Measurements from ENCODE around the gene STAT5B.
A peak's percentile ranks its signal among the peaks of the same experiment; 100 is the strongest.
"Not testable (repeated sequence)": the region's sequence is repeated elsewhere in the genome, so short reads cannot be mapped to it uniquely, and the experiment has no call there.

The STAT5B gene

DNA sequence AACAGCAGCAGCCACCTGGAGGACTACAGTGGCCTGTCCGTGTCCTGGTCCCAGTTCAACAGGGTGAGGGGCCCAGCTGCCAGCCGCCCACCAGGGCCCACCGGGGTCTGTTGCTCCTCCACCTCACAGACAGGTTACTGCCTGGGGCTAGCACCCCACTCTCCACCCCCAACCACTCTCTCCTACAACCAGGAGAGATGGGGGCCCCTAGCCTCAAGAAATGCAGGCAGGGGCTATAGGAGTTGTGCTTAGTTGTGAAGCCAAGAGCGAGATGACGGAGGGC lies 30.1 kb upstream of the STAT5B start:
- no peak for DNase-seq (ENCODE audit: low read depth in 2 of 2, low spot score in 1 of 2)

DNA sequence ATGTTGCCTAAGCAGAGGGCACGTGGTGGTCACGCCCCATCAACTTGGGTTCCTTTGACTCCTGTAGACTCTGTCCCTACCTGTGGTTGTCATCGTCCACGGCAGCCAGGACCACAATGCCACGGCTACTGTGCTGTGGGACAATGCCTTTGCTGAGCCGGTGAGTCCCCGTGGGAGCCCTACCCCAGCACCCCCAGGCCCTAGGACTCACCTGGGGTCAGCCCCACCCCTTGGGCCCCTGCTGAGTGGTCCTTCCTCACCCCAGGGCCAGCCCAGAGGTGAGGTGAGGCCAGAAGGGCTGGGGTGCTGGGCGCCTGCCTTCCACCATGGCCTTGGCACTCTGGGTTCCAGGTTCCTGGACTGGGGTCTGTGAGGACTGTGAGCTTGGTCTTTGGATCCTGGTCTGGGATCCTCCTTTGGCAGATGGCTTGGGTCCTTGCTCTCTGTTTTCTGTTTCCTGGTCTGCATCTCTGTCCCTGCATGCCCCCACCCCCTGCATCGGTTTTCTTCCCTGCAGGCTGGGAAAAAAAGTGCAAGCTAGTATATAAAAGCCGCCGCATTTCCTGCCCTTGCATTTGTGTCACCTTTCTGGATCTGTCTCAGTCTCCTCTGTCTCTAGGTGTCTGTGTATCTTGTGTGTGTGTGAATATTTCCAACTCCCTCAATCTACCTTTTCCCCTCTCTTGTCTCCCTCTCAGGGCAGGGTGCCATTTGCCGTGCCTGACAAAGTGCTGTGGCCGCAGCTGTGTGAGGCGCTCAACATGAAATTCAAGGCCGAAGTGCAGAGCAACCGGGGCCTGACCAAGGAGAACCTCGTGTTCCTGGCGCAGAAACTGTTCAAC lies 29.6 kb upstream of the STAT5B start:
- no peak for DNase-seq (ENCODE audit: low read depth in 2 of 2, low spot score in 1 of 2)

DNA sequence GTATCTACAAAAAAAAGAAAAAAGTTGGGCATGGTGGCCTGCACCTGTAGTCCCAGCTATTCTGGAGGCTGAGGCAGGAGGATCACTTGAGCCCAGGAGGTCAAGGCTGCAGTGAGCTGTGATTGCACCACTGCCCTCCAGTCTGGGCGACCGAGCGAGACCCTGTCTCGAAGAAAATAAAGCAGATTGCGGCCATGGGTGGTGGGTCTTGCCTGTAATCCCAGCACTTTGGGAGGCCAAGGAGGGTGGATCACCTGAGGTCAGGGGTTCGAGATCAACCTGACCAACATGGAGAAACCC lies 28.8 kb upstream of the STAT5B start:
- not testable (repeated sequence) for DNase-seq (ENCODE audit: low read depth in 2 of 2, low spot score in 1 of 2)

DNA sequence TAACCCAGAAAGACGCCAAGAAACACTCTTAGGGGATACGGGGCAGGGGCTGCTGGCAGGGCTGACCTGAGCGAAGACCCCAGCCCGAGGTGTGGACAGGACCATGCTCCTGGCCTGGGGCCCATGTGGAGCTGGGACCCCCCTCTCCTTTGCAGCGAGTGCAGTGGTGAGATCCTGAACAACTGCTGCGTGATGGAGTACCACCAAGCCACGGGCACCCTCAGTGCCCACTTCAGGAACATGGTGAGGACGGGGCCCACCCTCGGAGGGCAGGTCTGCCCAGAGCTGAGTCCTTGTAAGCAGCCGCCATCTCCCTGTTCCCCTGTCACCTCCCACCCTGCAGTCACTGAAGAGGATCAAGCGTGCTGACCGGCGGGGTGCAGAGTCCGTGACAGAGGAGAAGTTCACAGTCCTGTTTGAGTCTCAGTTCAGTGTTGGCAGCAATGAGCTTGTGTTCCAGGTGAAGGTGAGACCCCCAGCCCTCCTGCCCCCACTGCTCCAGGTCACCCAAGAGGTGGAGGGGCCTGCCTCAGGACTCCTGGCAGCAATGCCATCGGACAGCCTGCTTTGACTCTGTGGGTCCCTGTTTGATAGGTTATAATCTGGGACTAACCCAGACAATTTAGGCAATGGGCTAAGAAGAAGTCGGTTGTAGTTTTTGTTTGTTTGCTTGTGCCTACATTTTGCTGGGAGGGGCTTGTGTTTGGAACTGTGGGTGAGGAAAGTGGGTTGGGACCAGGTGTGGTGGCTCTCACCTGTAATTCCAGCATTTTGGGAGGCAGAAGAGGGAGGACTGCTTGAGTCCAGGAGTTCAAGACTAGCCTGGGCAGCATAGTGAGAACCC lies 28.2 kb upstream of the STAT5B start:
- no peak for DNase-seq (ENCODE audit: low read depth in 2 of 2, low spot score in 1 of 2)

DNA sequence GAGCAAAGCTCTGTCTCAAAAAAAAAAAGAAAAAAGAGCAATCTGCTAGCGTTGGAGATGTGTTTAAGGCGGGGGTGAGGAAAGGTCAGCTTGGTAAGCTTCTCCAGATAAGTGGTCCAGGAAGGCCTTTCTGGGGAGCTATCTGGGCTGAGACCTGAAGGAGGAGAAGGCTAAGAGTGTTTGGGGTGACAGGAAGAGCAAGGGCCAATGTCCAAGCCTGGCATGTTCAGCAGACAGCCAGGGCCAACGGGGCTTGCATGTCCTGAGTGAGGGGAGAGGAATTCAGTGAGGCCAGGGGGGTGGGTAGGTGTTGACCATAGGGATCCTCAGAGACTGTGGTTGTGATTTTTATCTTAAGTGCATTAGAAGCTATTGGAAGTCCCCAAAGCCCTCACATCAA lies 27.5 kb upstream of the STAT5B start:
- no peak for DNase-seq (ENCODE audit: low read depth in 2 of 2, low spot score in 1 of 2)

DNA sequence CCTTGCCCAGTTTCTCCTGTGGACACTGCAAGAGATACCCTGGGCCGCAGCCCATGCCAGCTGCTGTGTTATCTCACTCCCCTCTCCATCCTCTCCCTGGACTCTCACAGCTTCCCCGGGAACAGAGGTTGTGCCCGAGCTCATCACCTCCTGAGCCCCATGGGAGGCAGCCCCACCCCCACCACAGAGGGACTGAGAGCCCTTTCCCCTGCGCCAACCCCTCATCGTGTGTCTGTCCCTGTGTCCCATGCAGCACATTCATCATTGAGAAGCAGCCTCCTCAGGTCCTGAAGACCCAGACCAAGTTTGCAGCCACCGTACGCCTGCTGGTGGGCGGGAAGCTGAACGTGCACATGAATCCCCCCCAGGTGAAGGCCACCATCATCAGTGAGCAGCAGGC lies 24.8 kb upstream of the STAT5B start:
- no peak for DNase-seq (ENCODE audit: low read depth in 2 of 2, low spot score in 1 of 2)

DNA sequence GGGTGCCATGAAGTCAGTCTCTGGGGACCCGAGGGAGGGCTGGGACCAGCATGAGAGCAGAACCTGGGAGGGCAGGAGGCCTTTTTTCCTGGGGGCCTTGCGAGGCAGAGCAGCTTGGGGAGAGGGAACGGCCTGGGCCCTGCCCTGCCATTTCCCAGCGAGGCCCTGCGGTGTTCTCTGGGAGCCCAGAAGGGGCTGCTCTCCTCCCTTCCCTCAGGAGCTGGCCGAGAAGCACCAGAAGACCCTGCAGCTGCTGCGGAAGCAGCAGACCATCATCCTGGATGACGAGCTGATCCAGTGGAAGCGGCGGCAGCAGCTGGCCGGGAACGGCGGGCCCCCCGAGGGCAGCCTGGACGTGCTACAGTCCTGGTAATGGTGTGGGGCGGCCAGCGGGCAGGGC lies 23.7 kb upstream of the STAT5B start:
- DNase-seq (ENCODE audit: low read depth in 2 of 2, low spot score in 1 of 2): not testable (repeated sequence)

DNA sequence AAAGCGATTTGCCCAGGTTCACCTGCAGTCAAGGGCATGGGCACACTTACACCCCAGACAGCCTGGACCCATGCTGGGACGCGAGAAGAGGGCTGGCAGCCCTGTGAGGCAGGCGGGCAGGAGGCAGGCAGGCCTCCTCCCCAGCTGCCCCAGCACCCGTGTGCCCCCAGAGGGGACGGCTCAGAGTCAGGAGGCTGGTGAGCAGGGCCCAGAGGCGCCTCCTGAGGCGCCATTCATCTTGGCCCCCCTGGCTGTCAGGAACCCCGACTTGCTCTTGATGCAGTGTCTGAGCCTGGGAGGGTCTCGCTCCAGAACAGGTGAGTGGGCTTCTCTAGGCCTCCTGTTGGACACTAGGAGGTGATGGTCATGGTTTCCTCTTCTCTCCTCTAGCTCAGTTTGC lies 23.2 kb upstream of the STAT5B start:
- not testable (repeated sequence) for DNase-seq (ENCODE audit: low read depth in 2 of 2, low spot score in 1 of 2)

DNA sequence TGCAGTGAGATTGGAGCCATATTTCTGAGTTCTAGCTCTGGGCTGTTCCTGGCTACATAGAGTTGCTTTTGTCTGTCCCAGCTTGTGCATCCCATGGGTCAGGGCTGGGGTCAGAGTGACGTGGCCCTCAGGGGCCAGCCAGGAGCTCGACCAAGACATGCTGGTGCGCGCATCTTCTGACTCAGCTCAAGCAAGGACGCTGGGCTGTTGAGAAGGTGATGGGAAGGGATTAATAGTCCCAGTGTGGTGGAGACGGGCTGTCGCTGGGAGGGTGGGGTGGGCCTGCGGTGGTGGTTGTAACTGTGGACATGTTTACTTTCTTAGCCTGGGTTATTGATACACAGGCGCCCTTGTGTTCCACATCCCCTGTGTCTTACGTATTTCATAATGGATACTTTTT lies 21.6 kb upstream of the STAT5B start:
- not testable (repeated sequence) for DNase-seq (ENCODE audit: low read depth in 2 of 2, low spot score in 1 of 2)

DNA sequence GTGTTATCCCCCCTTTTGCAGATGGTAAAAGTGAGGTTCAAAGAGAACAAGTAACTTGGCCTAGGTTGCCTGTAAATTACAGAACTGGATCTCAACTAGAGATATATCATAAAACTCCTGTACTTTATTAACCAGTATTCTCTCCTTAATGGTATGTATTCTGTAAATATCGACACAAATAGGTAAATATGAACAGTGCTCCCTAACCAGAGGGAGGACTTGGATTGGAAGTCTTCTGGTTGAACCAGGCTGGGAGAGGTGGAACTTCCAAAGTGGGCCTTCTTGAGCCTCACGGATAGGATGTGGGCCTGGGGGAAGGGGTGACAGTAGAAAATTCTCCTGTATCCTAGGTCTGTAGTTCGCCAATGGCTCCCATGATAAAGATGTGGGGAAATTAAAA lies 19.8 kb upstream of the STAT5B start:
- DNase-seq (ENCODE audit: low read depth in 2 of 2, low spot score in 1 of 2): no peak

DNA sequence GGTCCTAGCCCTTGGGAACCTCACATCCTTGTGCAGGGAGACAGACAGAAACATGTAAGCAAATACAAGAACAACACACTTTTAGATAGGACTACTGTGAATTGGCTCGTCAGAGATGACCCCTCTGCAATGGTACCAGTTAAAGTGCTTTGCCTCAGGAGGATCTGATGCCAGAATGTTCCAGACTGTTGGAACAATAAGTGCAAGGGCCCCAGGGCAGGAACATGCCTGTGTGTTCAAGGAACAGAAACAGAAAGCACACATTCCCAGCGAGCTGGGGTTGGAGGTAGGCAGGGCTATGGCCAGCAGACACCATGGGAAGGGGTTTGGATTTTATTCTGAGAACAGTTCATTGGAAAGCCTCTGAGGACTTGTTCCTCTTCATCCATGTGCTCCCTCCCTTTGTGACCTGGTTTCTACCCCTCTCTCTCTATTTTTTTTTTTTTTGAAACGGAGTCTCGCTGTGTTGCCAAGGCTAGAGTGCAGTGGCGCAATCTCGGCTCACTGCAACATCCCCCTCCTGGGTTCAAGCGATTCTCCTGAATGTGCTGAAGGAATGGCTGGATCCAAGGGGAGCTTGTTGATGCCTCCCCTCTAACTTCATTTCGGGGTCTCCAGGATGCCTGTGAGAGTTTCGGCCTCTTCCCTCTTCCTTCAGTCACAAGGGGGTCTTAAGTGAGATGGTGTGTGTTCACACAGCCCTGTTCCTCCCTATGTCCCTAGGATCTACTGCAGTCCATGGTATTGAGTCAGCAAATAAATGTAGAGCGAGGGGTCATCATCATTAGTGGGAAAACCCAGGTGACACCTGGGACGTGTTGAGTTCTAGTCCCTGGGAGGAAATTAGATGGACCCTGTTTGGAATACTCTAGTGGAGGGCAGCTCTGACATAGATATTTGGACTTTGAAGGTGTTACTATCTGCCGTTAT lies 18.5 kb upstream of the STAT5B start:
- no peak for DNase-seq (ENCODE audit: low read depth in 2 of 2, low spot score in 1 of 2)

DNA sequence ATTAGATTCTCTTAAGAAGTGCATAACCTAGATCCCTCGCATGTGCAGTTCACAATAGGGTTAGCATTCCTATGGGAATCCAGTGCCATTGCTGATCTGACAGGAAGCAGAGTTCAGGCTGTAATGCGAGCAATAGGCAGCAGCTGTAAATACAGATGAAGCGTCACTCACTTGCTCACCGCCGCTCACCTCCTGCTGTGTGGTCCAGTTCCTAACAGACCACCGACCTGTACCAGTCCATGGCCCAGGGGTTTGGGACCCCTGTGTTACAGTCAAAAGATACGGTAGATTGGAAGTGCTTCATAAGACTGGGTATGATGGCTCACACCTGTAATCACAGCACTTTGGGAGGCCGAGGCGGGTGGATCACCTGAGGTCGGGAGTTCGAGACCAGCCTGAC lies 14.9 kb upstream of the STAT5B start:
- no peak for DNase-seq (ENCODE audit: low read depth in 2 of 2, low spot score in 1 of 2)

DNA sequence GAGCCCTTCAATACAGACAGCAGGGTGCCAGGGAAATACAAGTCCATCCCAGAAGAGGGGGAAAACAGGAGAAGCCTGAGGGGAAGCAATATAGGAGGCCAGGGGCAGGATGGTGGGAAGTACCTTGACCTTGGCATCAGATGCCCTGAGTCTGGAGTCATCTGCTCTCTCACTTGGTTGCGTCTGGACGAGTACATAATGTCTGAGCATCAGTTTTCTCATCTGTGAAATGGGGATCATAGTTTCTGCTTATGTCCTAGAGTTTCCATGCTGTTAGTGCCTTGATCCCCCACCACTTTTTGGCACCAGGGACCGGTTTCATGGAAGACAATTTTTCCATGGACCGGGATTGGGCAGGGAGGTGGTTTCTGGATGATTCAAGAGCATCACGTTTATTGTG lies 14.4 kb upstream of the STAT5B start:
- DNase-seq (ENCODE audit: low read depth in 2 of 2, low spot score in 1 of 2): no peak

DNA sequence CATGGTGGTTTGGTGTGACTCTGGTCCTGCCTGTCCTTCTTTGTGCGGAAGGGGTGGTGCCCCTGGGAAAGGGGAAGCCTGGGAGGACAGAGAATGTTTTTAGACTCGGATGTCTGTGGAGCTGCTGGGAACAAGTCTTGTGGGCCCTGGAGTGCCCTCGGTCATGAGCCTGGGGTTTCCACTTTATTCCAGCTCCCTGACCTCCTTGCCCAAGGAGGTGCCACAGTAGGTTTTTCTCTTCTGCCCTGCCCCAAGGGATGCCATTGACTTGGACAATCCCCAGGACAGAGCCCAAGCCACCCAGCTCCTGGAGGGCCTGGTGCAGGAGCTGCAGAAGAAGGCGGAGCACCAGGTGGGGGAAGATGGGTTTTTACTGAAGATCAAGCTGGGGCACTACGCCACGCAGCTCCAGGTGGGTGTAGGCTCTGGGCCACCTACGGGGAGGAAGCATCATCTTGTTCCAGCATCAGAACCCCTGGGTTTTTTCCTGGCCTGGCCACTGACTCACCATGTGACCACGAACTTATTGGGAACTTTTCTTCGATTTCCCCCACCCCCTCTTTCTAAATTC lies 13.5 kb upstream of the STAT5B start:
- DNase-seq (ENCODE audit: low read depth in 2 of 2, low spot score in 1 of 2): no peak

DNA sequence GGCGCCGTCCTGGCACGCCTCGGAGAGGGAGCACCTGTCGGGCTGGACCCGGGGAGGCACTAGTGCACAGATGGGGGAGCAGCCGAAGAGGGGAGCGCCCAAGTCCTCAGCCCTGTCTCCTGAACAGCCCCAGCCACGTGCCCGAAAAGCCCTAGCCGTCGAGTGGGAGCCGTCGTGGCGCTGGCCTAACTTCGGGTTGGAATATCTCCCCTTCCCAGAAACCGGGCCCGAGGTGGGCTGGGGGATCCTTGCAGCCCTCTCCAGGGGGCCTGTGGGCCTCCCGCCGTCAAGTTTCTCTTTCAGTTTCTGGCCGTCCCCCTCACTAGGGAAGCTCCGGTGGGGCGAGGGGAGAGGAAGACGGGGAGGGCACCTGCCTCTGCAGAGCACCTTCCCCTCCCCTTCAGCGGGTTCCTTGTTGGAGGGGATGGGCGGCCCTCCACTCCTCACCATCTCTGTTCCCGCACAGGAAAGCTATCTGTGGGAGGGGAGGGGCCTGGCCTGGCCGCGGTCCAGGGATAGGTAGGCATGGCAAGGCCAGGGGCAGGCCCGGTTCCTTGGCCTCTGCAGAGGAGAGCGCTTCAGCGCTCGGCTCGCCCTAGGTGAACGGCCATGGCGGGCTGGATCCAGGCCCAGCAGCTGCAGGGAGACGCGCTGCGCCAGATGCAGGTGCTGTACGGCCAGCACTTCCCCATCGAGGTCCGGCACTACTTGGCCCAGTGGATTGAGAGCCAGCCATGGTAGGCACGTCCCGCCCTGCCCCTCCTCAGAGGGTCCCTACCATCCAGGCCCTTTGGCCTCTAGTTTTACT lies 12.8 kb upstream of the STAT5B start:
- no peak for DNase-seq (ENCODE audit: low read depth in 2 of 2, low spot score in 1 of 2)

DNA sequence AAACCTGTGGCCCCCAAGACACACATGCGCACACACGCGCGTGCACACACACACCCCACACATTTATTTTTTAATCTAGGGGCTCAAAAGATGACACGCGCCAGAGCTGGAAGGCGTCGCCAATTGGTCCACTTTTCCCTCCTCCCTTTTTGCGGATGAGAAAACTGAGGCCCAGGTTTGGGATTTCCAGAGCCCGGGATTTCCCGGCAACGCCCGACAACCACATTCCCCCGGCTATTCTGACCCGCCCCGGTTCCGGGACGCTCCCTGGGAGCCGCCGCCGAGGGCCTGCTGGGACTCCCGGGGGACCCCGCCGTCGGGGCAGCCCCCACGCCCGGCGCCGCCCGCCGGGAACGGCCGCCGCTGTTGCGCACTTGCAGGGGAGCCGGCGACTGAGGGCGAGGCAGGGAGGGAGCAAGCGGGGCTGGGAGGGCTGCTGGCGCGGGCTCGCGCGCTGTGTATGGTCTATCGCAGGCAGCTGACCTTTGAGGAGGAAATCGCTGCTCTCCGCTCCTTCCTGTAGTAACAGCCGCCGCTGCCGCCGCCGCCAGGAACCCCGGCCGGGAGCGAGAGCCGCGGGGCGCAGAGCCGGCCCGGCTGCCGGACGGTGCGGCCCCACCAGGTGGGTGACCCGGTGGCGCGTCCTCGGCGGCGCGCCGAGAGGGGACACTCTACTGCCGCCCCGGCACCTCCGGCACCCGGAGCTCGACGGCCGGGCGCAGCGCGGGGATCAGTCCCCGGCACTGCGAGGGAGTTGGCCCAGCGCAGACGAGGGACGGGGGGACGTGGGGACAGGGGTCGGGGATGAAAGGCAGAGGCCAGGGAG lies 12.0 kb upstream of the STAT5B start, which contains the start of gene STAT5A:
Gene STAT5A (plus strand): TSS at position 522 of the 826 bp plus-strand sequence. CDS start 914 bp downstream, outside the sequence.
- DNase-seq (ENCODE audit: low read depth in 2 of 2, low spot score in 1 of 2): peak in 1 of 2 donors; percentile 64

DNA sequence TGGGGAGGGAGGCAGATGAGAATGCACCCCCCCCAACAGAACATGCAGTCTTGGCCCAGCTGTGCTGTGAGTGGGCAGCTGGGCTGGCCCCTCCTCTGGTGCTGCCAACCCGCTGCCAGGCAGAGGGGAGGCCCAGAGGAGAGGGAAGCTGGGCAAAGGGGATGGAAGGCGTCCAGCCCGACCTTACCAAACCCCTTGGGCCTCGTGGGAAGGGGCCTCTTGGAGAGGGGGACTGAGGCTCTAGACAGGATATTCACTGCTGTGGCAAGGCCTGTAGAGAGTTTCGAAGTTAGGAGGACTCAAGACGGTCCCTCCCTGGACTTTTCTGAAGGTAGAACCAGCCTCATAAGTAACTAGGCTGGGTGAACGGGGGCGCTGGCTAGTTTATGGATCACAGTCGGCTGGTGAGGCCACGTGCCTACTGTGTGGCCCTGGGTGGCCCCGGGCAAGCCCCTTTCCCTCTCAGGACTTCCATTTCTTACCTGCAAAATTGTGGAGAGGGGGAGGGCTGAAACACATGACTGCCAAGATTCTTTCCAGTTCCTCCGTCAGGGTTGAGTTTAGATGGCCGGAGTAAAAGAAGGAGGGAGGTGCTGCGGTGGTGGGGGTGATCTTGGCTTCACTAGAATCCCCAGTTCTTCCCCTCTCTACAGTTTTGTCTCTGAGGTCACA lies 11.2 kb upstream of the STAT5B start:
- no peak for DNase-seq (ENCODE audit: low read depth in 2 of 2, low spot score in 1 of 2)

DNA sequence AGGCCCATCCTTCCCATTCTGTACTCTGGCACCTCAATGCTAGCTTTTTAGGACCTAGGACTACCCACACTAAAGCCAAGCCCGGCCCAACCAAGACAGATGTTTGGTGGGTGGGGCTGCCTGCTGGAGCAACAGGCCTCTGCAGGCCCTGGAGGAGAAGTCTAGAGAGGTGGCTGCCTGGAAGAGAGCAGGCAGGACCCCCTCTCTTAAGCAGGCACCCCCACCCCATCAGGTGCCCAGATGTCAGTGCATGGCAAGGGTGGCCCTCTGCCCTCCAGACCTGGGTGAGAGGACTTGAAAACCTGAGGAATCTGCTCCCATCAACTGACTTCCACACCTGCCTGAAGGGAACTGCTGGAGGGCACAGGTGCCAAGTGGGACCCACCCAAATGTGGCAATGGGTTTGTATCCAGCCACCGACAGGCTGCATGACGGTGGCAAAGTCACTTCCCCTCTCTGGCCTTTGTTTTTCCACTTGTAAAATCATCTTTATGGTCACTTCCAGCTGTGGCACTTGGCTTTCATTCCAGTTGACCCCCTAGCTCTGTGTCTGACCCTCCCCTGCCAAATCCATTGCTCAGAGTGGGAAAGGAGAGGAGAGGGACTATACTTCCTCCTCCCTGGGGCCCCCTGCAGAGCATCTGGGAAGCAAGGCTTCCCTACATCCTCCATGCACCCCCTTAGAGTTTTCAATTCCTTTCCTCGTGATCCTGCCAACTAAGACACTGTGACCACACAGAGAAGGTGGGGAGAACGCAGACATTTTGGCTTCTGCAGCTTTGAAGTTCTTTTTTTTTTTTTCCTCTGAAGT lies 10.4 kb upstream of the STAT5B start:
- DNase-seq (ENCODE audit: low read depth in 2 of 2, low spot score in 1 of 2): no peak
